HUES48 (cell line): ENCODE results near the gene KLF2.

Experiments
- H3K27ac ChIP-seq: one replicate; pipeline ENCODE4 v1.7.0; 2013; ENCODE audit warnings: low read depth, low read length, inconsistent platforms
- H3K27me3 ChIP-seq: 2 replicates; pipeline ENCODE4 v1.6.1; 2013; ENCODE audit warnings: mild to moderate bottlenecking, low read length; ENCODE audit not compliant: control insufficient read depth, insufficient read depth
- H3K36me3 ChIP-seq: 2 replicates; pipeline ENCODE4 v1.6.1; 2013; ENCODE audit warnings: low read length; ENCODE audit not compliant: control insufficient read depth, insufficient read depth
- H3K4me1 ChIP-seq: 2 replicates; pipeline ENCODE4 v1.6.1; 2013; ENCODE audit warnings: mild to moderate bottlenecking, low read length; ENCODE audit not compliant: control insufficient read depth, insufficient read depth
- H3K4me3 ChIP-seq: 2 replicates; pipeline ENCODE4 v1.5.1; 2013; ENCODE audit warnings: mild to moderate bottlenecking, low read depth, low read length
- H3K9ac ChIP-seq: 2 replicates; pipeline ENCODE4 v1.6.1; 2013; ENCODE audit warnings: mild to moderate bottlenecking, low read depth, low read length, moderate library complexity
- H3K9me3 ChIP-seq: 2 replicates; pipeline ENCODE4 v1.6.1; 2013; ENCODE audit warnings: low read length; ENCODE audit not compliant: control insufficient read depth, insufficient read depth

Gene KLF2

DNA sequence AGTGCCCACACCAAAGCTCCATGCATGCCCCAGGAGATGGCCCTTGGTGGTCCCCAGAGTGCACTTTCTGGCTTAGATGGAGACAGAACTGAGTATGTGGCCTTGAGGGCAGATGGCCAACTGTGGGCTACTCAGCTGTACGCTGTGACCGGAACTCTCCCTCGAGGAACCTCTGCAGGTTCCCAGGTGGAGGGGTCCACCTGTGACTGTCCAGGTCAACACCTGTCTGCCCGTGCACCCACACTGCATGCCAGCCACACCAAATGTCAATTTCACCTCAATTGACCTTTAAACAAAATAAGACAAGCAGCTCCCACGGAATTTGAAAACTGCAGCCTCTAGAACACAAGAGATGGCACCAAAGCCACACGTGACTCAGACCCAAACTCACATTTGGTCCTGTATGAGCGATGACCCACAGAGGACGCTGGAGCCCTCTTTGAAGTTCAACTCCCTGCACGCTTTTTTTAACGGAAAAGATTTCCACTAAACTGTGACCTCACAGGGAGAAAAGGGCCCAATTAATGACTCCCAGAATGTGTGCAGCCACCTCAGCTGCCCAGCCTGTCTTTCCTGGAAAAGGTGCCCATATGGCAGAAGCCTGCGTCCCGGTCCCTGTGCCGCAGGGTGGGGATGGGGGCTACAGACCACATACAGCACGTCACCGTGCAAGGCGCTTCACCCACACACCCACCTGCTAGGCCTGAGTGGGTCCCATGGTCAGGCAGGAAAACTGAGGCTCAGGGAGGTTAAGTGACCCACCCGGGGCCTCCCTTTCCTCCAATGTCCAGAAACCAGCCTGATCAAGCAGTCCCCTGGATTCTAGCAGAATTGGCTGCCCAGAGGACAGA lies 47.7 kb downstream of the KLF2 start:
- Histone ChIP-seq H3K9me3 (no peaks in the 10 kb centered on the region), H3K27me3 (no peaks in the 10 kb centered on the region), H3K36me3 (peaks cover 35% of the 10 kb centered on the region), H3K9ac (no peak overlapping the region), H3K27ac (no peak overlapping the region), H3K4me3 (no peak overlapping the region), H3K4me1 (no peaks in the 10 kb centered on the region)

- Histone ChIP-seq H3K4me3 (no peak overlapping the region), H3K27me3 (no peaks in the 10 kb centered on the region), H3K9me3 (no peaks in the 10 kb centered on the region), H3K9ac (no peak overlapping the region), H3K4me1 (no peaks in the 10 kb centered on the region), H3K27ac (no peak overlapping the region), H3K36me3 (peaks cover 39% of the 10 kb centered on the region)
These were observed 48.5 kb downstream of the KLF2 start for GRCh38 chr19:16373079-16373478.

DNA sequence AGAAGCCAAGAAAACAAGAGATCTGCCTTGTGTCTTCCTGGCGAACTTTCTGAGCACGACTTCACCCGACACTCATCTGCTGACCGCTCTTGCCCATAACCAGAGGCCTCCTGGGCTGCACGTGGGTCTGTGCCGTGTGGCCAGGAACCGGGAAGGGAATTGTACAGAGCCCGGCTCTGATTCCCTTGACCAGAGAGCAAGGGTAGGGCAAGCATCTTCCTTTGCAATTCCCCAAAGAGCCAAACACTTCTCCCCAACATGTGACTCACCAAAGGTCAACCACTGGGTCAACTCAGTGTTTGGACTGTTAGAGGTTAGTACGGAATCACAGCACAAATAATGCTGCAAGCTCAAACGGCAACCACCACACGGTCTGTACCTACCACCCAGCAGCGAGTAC lies 48.9 kb downstream of the KLF2 start:
- Histone ChIP-seq H3K4me3 (no peak overlapping the region), H3K27ac (no peak overlapping the region), H3K36me3 (peaks cover 39% of the 10 kb centered on the region), H3K27me3 (no peaks in the 10 kb centered on the region), H3K9ac (no peak overlapping the region), H3K9me3 (no peaks in the 10 kb centered on the region), H3K4me1 (no peaks in the 10 kb centered on the region)

DNA sequence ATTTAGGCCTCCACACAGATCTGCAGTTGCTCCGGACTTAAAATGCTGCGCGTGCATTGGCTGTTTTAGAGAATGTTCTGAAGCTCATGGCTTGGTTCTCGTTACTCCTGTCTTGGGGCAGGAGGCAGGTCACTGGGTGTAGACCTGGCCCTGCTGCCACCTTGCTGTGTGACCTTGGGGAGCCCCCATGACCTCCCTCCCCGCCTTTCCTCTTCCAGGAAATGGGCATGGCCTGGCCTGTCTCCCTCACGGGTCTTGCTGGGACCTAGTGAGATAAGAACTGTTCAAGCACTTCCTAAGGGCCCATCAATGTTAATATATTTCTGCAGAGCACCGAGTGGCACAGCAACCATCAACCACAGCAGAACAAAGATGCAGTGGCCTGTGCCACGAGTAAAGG lies 49.4 kb downstream of the KLF2 start:
- Histone ChIP-seq H3K9ac (no peak overlapping the region), H3K4me1 (no peaks in the 10 kb centered on the region), H3K27ac (no peak overlapping the region), H3K27me3 (no peaks in the 10 kb centered on the region), H3K4me3 (no peak overlapping the region), H3K36me3 (peaks cover 39% of the 10 kb centered on the region), H3K9me3 (no peaks in the 10 kb centered on the region)

DNA sequence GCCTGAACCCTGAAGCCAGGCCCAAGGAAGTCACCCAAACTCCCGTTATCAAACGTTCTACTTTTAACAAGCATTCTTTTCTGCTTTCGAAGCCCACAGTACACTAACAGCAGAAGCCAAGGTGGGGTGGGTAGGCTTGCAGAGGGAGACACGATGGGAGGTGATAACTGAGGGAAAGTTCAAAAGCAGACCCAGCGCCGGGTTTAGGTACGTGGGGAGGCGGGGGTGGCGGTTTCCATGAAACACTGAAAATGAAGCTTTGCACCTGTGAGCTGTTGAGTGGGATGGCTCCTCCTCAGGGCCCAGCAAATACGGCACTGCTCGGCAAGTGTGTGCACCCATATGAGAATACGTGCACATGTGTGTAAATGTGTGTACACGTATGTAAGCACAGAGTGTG lies 49.8 kb downstream of the KLF2 start:
- Histone ChIP-seq H3K27ac (no peak overlapping the region), H3K36me3 (peaks cover 39% of the 10 kb centered on the region), H3K9ac (no peak overlapping the region), H3K4me1 (no peaks in the 10 kb centered on the region), H3K4me3 (no peak overlapping the region), H3K9me3 (no peaks in the 10 kb centered on the region), H3K27me3 (no peaks in the 10 kb centered on the region)

DNA sequence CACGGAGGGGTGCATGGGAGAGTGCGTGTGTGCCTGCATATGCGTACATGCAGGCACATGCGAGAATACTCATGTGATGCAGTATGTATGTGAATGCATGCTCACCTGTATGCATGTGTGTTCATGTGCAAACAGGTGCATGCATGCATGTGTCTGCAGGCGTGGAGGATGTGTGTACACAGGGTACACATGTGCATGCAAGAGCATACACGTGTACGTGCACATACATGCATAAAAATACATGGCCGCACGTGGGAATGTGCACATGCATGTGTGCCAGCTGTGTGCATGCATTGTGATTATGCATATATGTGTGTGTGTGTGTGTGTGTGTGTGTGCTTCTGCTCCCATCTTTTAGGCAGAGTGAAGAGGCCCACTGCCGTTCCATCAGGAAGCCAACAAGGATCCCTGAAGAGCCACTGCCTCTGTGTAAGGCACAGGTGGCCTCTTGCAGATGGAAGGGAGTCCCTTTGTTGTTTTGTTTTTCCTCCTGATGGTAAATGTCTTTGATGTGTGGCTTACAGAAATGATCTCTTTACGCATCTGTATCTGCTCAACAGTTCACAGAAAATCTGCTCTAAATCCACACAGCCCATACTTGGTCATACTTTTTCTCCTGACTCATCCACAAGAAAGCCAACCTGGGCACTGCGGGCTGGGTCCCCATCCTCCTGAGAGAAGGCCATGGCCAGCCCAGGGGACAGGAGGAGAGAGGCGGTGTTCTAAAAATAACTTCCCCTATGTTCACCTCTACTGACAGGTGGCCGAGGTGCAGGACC lies 50.7 kb downstream of the KLF2 start:
- Histone ChIP-seq H3K36me3 (peaks cover 39% of the 10 kb centered on the region), H3K27me3 (no peaks in the 10 kb centered on the region), H3K4me3 (no peak overlapping the region), H3K9me3 (no peaks in the 10 kb centered on the region), H3K9ac (no peak overlapping the region), H3K4me1 (no peaks in the 10 kb centered on the region), H3K27ac (no peak overlapping the region)

GRCh38 chr19:16375936-16376185 lies 51.2 kb downstream of the KLF2 start:
- Histone ChIP-seq H3K9me3 (no peaks in the 10 kb centered on the region), H3K9ac (no peak overlapping the region), H3K27me3 (no peaks in the 10 kb centered on the region), H3K4me1 (no peaks in the 10 kb centered on the region), H3K4me3 (no peak overlapping the region), H3K36me3 (peaks cover 39% of the 10 kb centered on the region), H3K27ac (no peak overlapping the region)

- no peaks in the 10 kb centered on the region for H3K27me3 ChIP-seq
- H3K27ac ChIP-seq, result no peak overlapping the region
- no peak overlapping the region for H3K9ac ChIP-seq
- no peaks in the 10 kb centered on the region for H3K4me1 ChIP-seq
- H3K36me3 ChIP-seq, result peaks cover 40% of the 10 kb centered on the region
- H3K4me3 ChIP-seq, result no peak overlapping the region
- no peaks in the 10 kb centered on the region for H3K9me3 ChIP-seq
These were observed 51.6 kb downstream of the KLF2 start for GRCh38 chr19:16376241-16376640.

DNA sequence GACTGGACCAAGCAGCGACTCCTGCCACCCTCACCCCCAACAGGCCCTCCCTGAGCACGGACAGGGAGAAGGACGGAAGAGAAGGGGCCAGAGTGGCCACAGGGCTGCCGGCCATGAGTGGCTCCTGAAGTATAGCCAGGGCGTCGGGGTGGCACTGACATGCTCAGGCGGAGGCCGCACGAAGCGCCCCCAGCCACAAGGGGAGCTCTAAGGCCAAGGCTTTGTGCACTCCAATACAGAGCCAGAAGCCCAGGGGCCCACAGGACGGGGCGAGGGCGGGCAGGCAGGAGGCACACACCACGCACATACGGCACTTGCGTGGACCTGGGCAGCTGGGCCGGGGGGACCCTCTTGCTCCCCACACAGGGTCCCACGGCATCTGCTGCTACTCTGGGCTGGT lies 52.0 kb downstream of the KLF2 start:
- Histone ChIP-seq H3K4me3 (no peak overlapping the region), H3K27ac (no peak overlapping the region), H3K9ac (no peak overlapping the region), H3K9me3 (no peaks in the 10 kb centered on the region), H3K36me3 (peaks cover 44% of the 10 kb centered on the region), H3K27me3 (no peaks in the 10 kb centered on the region), H3K4me1 (no peaks in the 10 kb centered on the region)

DNA sequence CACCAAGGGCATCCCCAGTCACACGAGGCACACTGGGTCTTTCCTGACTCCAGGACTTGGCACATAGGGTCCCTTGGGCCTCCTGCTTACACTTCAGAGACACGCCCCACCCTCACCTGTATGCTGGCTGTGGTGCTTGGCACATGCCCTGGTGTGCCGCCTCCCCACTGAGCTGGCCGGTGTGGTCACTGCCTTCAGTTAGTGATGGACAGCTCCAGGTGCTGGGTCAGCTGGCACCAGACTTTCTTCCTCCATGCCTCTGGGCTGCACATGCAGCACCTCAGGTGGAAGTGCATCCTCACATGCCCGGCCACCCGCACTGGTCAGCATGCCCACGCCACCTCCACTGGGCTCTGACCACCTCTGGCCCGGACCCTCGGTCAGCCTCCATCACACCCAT lies 52.9 kb downstream of the KLF2 start:
- H3K9ac ChIP-seq, result no peak overlapping the region
- no peaks in the 10 kb centered on the region for H3K4me1 ChIP-seq
- no peak overlapping the region for H3K27ac ChIP-seq
- no peaks in the 10 kb centered on the region for H3K27me3 ChIP-seq
- no peak overlapping the region for H3K4me3 ChIP-seq
- H3K36me3 ChIP-seq, result peaks cover 47% of the 10 kb centered on the region
- no peaks in the 10 kb centered on the region for H3K9me3 ChIP-seq
